ENCODE results near the gene NRXN2. TPM values are rescaled to one million over a fixed set of nuclear protein-coding genes. Genes with fewer than 3 reads are reported as not detected.

Gene NRXN2
- total RNA-seq, 1 experiment from 2014 or later, result not detected

DNA sequence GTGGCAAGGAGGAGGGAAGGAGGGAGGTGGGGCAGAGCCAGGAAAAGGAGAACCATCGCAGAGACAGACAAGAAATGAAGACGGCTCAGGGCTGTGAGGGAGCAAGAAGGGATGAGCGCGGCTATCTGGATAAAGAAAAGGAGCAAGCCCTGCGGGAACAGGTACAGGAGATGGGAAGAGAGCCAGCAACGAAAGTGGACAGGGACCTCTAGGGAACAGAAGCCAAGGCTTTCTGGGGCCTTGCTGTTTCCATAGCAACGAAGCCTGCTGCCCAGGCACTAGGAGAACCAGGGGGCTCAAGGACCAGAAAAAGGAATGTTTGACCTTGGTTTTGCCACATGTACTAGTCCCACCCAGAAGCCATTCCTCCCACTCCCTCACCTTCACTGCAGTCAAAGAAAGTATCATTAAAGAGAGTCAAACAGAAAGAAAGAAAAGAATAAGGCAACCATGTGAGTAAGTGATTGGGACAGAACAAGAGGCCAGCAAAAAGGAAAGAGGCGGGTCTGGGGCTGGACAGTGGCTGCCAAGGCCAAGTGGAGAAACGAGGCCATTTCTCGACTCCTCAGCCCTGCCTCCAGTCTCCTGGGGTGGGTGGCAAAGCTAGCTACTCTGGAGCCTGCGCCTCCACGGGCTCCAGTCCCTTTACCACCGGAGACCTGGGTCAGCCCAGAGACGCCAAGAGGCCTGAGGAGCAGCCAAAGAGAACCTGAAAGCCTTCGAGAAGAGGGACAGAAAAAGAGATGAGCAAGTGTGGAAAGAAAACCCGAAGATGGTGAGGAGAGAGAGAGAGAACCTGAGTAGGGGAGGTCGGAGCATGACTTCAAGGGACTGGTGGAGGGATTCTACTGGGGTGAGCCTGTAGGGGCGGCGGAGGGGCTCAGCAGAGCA, 35.1 kb downstream of the NRXN2 start:
- Mint-ChIP-seq H3K27ac (ENCODE audit: unreplicated experiment) (no peak overlapping the region), H3K4me1 (ENCODE audit: low read depth, unreplicated experiment) (no peaks in the 10 kb centered on the region), H3K36me3 (ENCODE audit: insufficient read depth, unreplicated experiment) (no peaks in the 10 kb centered on the region), H3K9me3 (ENCODE audit: low read depth, unreplicated experiment) (no peaks in the 10 kb centered on the region), H3K27me3 (ENCODE audit: unreplicated experiment) (peaks cover 98% of the 10 kb centered on the region), H3K4me3 (ENCODE audit: low read depth, unreplicated experiment) (peak overlapping the region; percentile 36)
- intact Hi-C loops (cut with micrococcal nuclease; ENCODE audit: unreplicated experiment), result no loop called here
- CTCF ChIA-PET, result interaction anchor here (0.9 to 1.8 kb wide), 7 partner anchors 12 to 370 kb away, joined by 3 to 11 read pairs (median 5); partner anchors contain the start of gene TRMT112
- TF ChIP-seq, protein P1, sequence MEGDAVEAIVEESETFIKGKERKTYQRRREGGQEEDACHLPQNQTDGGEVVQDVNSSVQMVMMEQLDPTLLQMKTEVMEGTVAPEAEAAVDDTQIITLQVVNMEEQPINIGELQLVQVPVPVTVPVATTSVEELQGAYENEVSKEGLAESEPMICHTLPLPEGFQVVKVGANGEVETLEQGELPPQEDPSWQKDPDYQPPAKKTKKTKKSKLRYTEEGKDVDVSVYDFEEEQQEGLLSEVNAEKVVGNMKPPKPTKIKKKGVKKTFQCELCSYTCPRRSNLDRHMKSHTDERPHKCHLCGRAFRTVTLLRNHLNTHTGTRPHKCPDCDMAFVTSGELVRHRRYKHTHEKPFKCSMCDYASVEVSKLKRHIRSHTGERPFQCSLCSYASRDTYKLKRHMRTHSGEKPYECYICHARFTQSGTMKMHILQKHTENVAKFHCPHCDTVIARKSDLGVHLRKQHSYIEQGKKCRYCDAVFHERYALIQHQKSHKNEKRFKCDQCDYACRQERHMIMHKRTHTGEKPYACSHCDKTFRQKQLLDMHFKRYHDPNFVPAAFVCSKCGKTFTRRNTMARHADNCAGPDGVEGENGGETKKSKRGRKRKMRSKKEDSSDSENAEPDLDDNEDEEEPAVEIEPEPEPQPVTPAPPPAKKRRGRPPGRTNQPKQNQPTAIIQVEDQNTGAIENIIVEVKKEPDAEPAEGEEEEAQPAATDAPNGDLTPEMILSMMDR (IDR thresholded peaks at IDR 0.05; ENCODE audit: unreplicated experiment), result no peak
- no peak for DNase-seq
- BruUV-seq (replicated peaks), result no TSS peak

DNA sequence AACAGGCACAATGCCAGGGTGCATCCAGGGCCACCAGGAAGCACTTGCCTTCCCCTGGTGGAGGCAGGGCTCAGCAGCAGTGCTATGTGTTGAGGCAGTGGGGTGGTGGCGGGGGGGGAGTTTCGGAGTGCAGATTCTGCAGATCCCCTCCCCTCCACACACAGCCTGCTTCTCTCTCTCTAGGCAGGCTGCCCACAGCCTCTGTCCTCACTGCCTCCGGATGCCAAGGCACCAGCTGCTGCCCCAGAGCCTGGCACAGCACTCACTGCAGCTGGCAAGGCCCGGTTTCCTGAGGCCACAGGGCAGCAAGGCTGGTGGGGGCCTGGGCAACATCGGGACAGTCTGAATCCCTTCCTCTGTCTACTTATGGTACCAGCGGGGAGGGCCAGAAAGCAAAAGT, 35.8 kb downstream of the NRXN2 start:
- no TSS peak for BruUV-seq (replicated peaks)
- H3K9me3 Mint-ChIP-seq (ENCODE audit: low read depth, unreplicated experiment), result no peaks in the 10 kb centered on the region
- no peaks in the 10 kb centered on the region for H3K36me3 Mint-ChIP-seq (ENCODE audit: insufficient read depth, unreplicated experiment)
- H3K4me1 Mint-ChIP-seq (ENCODE audit: low read depth, unreplicated experiment), result no peaks in the 10 kb centered on the region
- TF ChIP-seq, protein P1 (IDR thresholded peaks at IDR 0.05; ENCODE audit: unreplicated experiment), result no peak
- H3K27me3 Mint-ChIP-seq (ENCODE audit: unreplicated experiment), result peaks cover 98% of the 10 kb centered on the region
- DNase-seq, result no peak
- intact Hi-C loops (cut with micrococcal nuclease; ENCODE audit: unreplicated experiment), result no loop called here
- H3K4me3 Mint-ChIP-seq (ENCODE audit: low read depth, unreplicated experiment), result no peak overlapping the region
- H3K27ac Mint-ChIP-seq (ENCODE audit: unreplicated experiment), result no peak overlapping the region
- CTCF ChIA-PET, result no interaction called here

- Mint-ChIP-seq H3K9me3 (ENCODE audit: low read depth, unreplicated experiment) (no peaks in the 10 kb centered on the region), H3K27ac (ENCODE audit: unreplicated experiment) (no peak overlapping the region), H3K27me3 (ENCODE audit: unreplicated experiment) (peaks cover 98% of the 10 kb centered on the region), H3K4me3 (ENCODE audit: low read depth, unreplicated experiment) (no peak overlapping the region), H3K36me3 (ENCODE audit: insufficient read depth, unreplicated experiment) (no peaks in the 10 kb centered on the region), H3K4me1 (ENCODE audit: low read depth, unreplicated experiment) (no peaks in the 10 kb centered on the region)
- DNase-seq, result no peak
- CTCF ChIA-PET, result no interaction called here
- intact Hi-C loops (cut with micrococcal nuclease; ENCODE audit: unreplicated experiment), result no loop called here
- TF ChIP-seq, protein P1 (IDR thresholded peaks at IDR 0.05; ENCODE audit: unreplicated experiment), result no peak
- no TSS peak for BruUV-seq (replicated peaks)
Observed at GRCh38 chr11:64686466-64687170, 36.4 kb downstream of the NRXN2 start.

DNA sequence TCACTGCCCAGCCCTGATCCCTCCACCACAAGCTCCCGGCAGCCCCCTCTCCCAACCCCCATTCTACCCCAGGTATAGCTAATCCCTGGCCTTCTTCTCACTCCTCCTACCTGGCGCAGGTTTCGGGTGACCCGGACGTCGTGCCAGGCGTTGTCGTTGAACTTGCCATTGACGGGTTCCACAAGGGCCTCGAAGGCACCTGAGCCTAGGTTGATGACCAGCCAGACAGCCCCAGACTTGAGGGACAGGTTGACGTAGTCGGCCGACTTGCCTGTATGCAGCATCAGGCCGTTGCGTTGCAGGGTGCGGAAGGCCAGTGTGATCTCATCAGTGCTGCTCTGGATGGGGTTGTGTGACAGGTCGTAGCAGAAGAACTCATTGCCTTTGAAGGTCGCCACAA, 37.5 kb downstream of the NRXN2 start:
- DNase-seq, result no peak
- intact Hi-C loops (cut with micrococcal nuclease; ENCODE audit: unreplicated experiment), result no loop called here
- H3K27me3 Mint-ChIP-seq (ENCODE audit: unreplicated experiment), result peaks cover 98% of the 10 kb centered on the region
- H3K4me1 Mint-ChIP-seq (ENCODE audit: low read depth, unreplicated experiment), result no peaks in the 10 kb centered on the region
- H3K4me3 Mint-ChIP-seq (ENCODE audit: low read depth, unreplicated experiment), result no peak overlapping the region
- TF ChIP-seq, protein P1 (IDR thresholded peaks at IDR 0.05; ENCODE audit: unreplicated experiment), result no peak
- no TSS peak for BruUV-seq (replicated peaks)
- no peaks in the 10 kb centered on the region for H3K9me3 Mint-ChIP-seq (ENCODE audit: low read depth, unreplicated experiment)
- CTCF ChIA-PET, result no interaction called here
- no peaks in the 10 kb centered on the region for H3K36me3 Mint-ChIP-seq (ENCODE audit: insufficient read depth, unreplicated experiment)
- H3K27ac Mint-ChIP-seq (ENCODE audit: unreplicated experiment), result no peak overlapping the region

Data from Calu3 (cell line).